NB4 (cell line): Measurements from ENCODE around the gene PRR5L.

Source experiments
- POLR2A ChIP-seq: IDR thresholded peaks from 2 replicates; pipeline ENCODE4 v1.6.1; 2011; ENCODE audit warnings: mild to moderate bottlenecking; ENCODE audit not compliant: insufficient read length; ENCODE audit errors: extremely low read depth
- TF ChIP-seq, protein P1 (sequence below): IDR thresholded peaks from 2 replicates; pipeline ENCODE4 v1.6.1; 2011; ENCODE audit warnings: low read depth, low read length

DNA sequence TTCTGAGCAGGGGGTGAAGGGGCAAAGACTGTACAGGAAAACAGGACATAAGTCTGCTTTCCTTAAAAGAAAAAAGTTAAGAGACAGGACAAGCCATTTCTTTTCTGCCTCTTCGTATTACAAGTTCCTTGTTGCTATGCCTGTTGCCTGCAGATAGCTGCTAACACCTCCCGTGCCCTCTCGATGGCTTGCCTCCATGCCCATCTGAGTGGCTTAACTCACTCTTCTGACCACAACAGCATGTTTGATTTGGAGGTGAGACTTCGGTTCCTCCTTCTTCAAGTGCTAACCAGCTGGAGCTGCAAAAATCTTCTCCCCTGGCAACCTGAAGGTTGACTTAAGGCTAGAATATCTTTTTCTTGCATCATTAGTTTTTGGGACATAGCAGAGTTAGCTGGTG is 103.1 kb downstream of the PRR5L start:
- TF ChIP-seq, protein P1, sequence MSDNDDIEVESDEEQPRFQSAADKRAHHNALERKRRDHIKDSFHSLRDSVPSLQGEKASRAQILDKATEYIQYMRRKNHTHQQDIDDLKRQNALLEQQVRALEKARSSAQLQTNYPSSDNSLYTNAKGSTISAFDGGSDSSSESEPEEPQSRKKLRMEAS: no peak
- TF ChIP-seq POLR2A: no peak
